ENCODE measurements around the gene TACR2. TPM values are rescaled to one million over a fixed set of nuclear protein-coding genes. Genes with fewer than 3 reads are reported as not detected.

Gene TACR2
- total and polyA plus RNA-seq, 7 experiments from 2014 or later: 0.44 to 0.47 TPM; not detected in 5

GRCh38 chr10:69422676-69423075 is 6.0 kb upstream of the TACR2 start:
- ATAC-seq (no peak), DNase-seq (no peak)
- H3K9me3 ChIP-seq (ENCODE audit: control insufficient read depth in 2 of 3, low read length in 3 of 3): no peaks in the 10 kb centered on the region
- no peaks in the 10 kb centered on the region for H3K27me3 ChIP-seq (ENCODE audit: control insufficient read depth in 2 of 2, insufficient read depth in 2 of 2, low read length in 2 of 2)
- peaks cover 0 to 7% (median 0%) of the 10 kb centered on the region in 5 donors for H3K27me3 Mint-ChIP-seq
- ChIA-PET CTCF (interaction anchor here (0.6 to 1.9 kb wide), 3 partner anchors 11 to 93 kb away, joined by 3 to 5 read pairs (median 3); no protein-coding TSS in a partner anchor), POLR2A (interaction anchor here (0.8 to 4.2 kb wide), 3 partner anchors 12 to 93 kb away, joined by 3 to 13 read pairs (median 5); no protein-coding TSS in a partner anchor)
- peak overlapping the region in 2 of 9 donors; percentile 64 to 80 for H3K27ac Mint-ChIP-seq
- H3K36me3 Mint-ChIP-seq: no peaks in the 10 kb centered on the region
- intact Hi-C loops (cut with micrococcal nuclease): no loop called here
- no peak overlapping the region for H3K27ac ChIP-seq (ENCODE audit: low read depth, low read length)
- H3K4me3 Mint-ChIP-seq: no peak overlapping the region
- no peak overlapping the region for H3K4me3 ChIP-seq (ENCODE audit: low read length)
- H3K4me1 Mint-ChIP-seq: peaks cover 34 to 57% (median 49%) of the 10 kb centered on the region in 7 donors
- H3K9me3 Mint-ChIP-seq: no peaks in the 10 kb centered on the region
- H3K36me3 ChIP-seq (ENCODE audit: control insufficient read depth in 2 of 3, insufficient read depth in 3 of 3, low read length in 3 of 3): no peaks in the 10 kb centered on the region
- peaks cover 29 to 46% of the 10 kb centered on the region in 2 donors for H3K4me1 ChIP-seq (ENCODE audit: control insufficient read depth in 2 of 2, insufficient read depth in 2 of 2, low read length in 2 of 2)

GRCh38 chr10:69421611-69422308 is 5.0 kb upstream of the TACR2 start:
- Histone ChIP-seq H3K4me1 (ENCODE audit: control insufficient read depth in 2 of 2, insufficient read depth in 2 of 2, low read length in 2 of 2) (peaks cover 28 to 45% of the 10 kb centered on the region in 2 donors), H3K36me3 (ENCODE audit: control insufficient read depth in 2 of 3, insufficient read depth in 3 of 3, low read length in 3 of 3) (no peaks in the 10 kb centered on the region), H3K4me3 (ENCODE audit: low read length) (no peak overlapping the region), H3K27ac (ENCODE audit: low read depth, low read length) (no peak overlapping the region), H3K9me3 (ENCODE audit: control insufficient read depth in 2 of 3, low read length in 3 of 3) (no peaks in the 10 kb centered on the region), H3K27me3 (ENCODE audit: control insufficient read depth in 2 of 2, insufficient read depth in 2 of 2, low read length in 2 of 2) (no peaks in the 10 kb centered on the region)
- H3K36me3 Mint-ChIP-seq: no peaks in the 10 kb centered on the region
- H3K9me3 Mint-ChIP-seq: no peaks in the 10 kb centered on the region
- peaks cover 0 to 7% (median 0%) of the 10 kb centered on the region in 5 donors for H3K27me3 Mint-ChIP-seq
- ATAC-seq: no peak
- intact Hi-C loops (cut with micrococcal nuclease): no loop called here
- H3K4me1 Mint-ChIP-seq: peaks cover 29 to 48% (median 43%) of the 10 kb centered on the region in 7 donors
- DNase-seq: no peak
- H3K4me3 Mint-ChIP-seq: peak overlapping the region in 1 of 10 donors; percentile 43
- POLR2A ChIA-PET: interaction anchor here (4.2 kb wide), 1 partner anchor 11 kb away, joined by 13 read pairs; no protein-coding TSS in a partner anchor
- CTCF ChIA-PET: interaction anchor here (0.6 kb wide), 1 partner anchor 94 kb away, joined by 3 read pairs; no protein-coding TSS in a partner anchor
- H3K27ac Mint-ChIP-seq: peak overlapping the region in 4 of 9 donors; percentile 13 to 78 (median 64)

- Mint-ChIP-seq H3K27ac (no peak overlapping the region), H3K36me3 (no peaks in the 10 kb centered on the region), H3K4me1 (peaks cover 14 to 27% (median 23%) of the 10 kb centered on the region in 7 donors), H3K9me3 (no peaks in the 10 kb centered on the region), H3K27me3 (peaks cover 0 to 7% (median 0%) of the 10 kb centered on the region in 5 donors), H3K4me3 (no peak overlapping the region)
- DNase-seq (no peak), ATAC-seq (no peak)
- Histone ChIP-seq H3K4me3 (ENCODE audit: low read length) (no peak overlapping the region), H3K9me3 (ENCODE audit: control insufficient read depth in 2 of 3, low read length in 3 of 3) (no peaks in the 10 kb centered on the region), H3K27ac (ENCODE audit: low read depth, low read length) (no peak overlapping the region), H3K4me1 (ENCODE audit: control insufficient read depth in 2 of 2, insufficient read depth in 2 of 2, low read length in 2 of 2) (peaks cover 8 to 25% of the 10 kb centered on the region in 2 donors), H3K36me3 (ENCODE audit: control insufficient read depth in 2 of 3, insufficient read depth in 3 of 3, low read length in 3 of 3) (no peaks in the 10 kb centered on the region), H3K27me3 (ENCODE audit: control insufficient read depth in 2 of 2, insufficient read depth in 2 of 2, low read length in 2 of 2) (no peaks in the 10 kb centered on the region)
- ChIA-PET POLR2A (no interaction called here), CTCF (no interaction called here)
- intact Hi-C loops (cut with micrococcal nuclease): no loop called here
Measured at GRCh38 chr10:69419744-69420126, 3.0 kb upstream of the TACR2 start.

- no peaks in the 10 kb centered on the region for H3K9me3 ChIP-seq (ENCODE audit: control insufficient read depth in 2 of 3, low read length in 3 of 3)
- POLR2A ChIA-PET: no interaction called here
- no peak overlapping the region for H3K4me3 ChIP-seq (ENCODE audit: low read length)
Measured at GRCh38 chr10:69419096-69419743, 2.5 kb upstream of the TACR2 start.

GRCh38 chr10:69418052-69418752 is 1.5 kb upstream of the TACR2 start:
- H3K4me3 ChIP-seq (ENCODE audit: low read length): no peak overlapping the region
- intact Hi-C loops (cut with micrococcal nuclease): no loop called here
- H3K4me1 ChIP-seq (ENCODE audit: control insufficient read depth in 2 of 2, insufficient read depth in 2 of 2, low read length in 2 of 2): peaks cover 0 to 10% of the 10 kb centered on the region in 2 donors
- no peak for DNase-seq
- no peaks in the 10 kb centered on the region for H3K27me3 ChIP-seq (ENCODE audit: control insufficient read depth in 2 of 2, insufficient read depth in 2 of 2, low read length in 2 of 2)
- Mint-ChIP-seq H3K4me1 (peaks cover 7 to 14% (median 10%) of the 10 kb centered on the region in 7 donors), H3K27ac (peak overlapping the region in 1 of 9 donors; percentile 57), H3K4me3 (no peak overlapping the region), H3K27me3 (peaks cover 0 to 7% (median 0%) of the 10 kb centered on the region in 5 donors), H3K36me3 (no peaks in the 10 kb centered on the region), H3K9me3 (no peaks in the 10 kb centered on the region)
- ChIA-PET POLR2A (no interaction called here), CTCF (interaction anchor here (0.6 to 1.4 kb wide), 4 partner anchors 10 to 217 kb away, joined by 3 to 5 read pairs (median 3); no protein-coding TSS in a partner anchor)
- no peaks in the 10 kb centered on the region for H3K9me3 ChIP-seq (ENCODE audit: control insufficient read depth in 2 of 3, low read length in 3 of 3)
- H3K36me3 ChIP-seq (ENCODE audit: control insufficient read depth in 2 of 3, insufficient read depth in 3 of 3, low read length in 3 of 3): no peaks in the 10 kb centered on the region
- no peak for ATAC-seq
- no peak overlapping the region for H3K27ac ChIP-seq (ENCODE audit: low read depth, low read length)

More at GRCh38 chr10:69419096-69419743, 2.5 kb upstream of the TACR2 start:
- CTCF ChIA-PET: interaction anchor here (0.9 to 1.1 kb wide), 2 partner anchors 96 to 216 kb away, joined by 3 read pairs; no protein-coding TSS in a partner anchor
- Mint-ChIP-seq H3K27ac (no peak overlapping the region), H3K36me3 (no peaks in the 10 kb centered on the region), H3K4me3 (no peak overlapping the region), H3K4me1 (peaks cover 11 to 22% (median 18%) of the 10 kb centered on the region in 7 donors), H3K27me3 (peaks cover 0 to 7% (median 0%) of the 10 kb centered on the region in 5 donors), H3K9me3 (no peaks in the 10 kb centered on the region)
- no peak for DNase-seq
- Histone ChIP-seq H3K36me3 (ENCODE audit: control insufficient read depth in 2 of 3, insufficient read depth in 3 of 3, low read length in 3 of 3) (no peaks in the 10 kb centered on the region), H3K27me3 (ENCODE audit: control insufficient read depth in 2 of 2, insufficient read depth in 2 of 2, low read length in 2 of 2) (no peaks in the 10 kb centered on the region), H3K4me1 (ENCODE audit: control insufficient read depth in 2 of 2, insufficient read depth in 2 of 2, low read length in 2 of 2) (peaks cover 7 to 19% of the 10 kb centered on the region in 2 donors), H3K27ac (ENCODE audit: low read depth, low read length) (no peak overlapping the region)
- intact Hi-C loops (cut with micrococcal nuclease): no loop called here
- no peak for ATAC-seq

- ChIA-PET POLR2A (no interaction called here), CTCF (interaction anchor here (1.4 kb wide), 1 partner anchor 10 kb away, joined by 5 read pairs; no protein-coding TSS in a partner anchor)
- peak overlapping the region in 1 of 9 donors; percentile 57 for H3K27ac Mint-ChIP-seq
- ATAC-seq (no peak), DNase-seq (no peak)
- H3K4me1 Mint-ChIP-seq: peaks cover 6 to 14% (median 10%) of the 10 kb centered on the region in 7 donors
- Histone ChIP-seq H3K36me3 (ENCODE audit: control insufficient read depth in 2 of 3, insufficient read depth in 3 of 3, low read length in 3 of 3) (no peaks in the 10 kb centered on the region), H3K4me1 (ENCODE audit: control insufficient read depth in 2 of 2, insufficient read depth in 2 of 2, low read length in 2 of 2) (peaks cover 0 to 8% of the 10 kb centered on the region in 2 donors), H3K9me3 (ENCODE audit: control insufficient read depth in 2 of 3, low read length in 3 of 3) (no peaks in the 10 kb centered on the region), H3K27me3 (ENCODE audit: control insufficient read depth in 2 of 2, insufficient read depth in 2 of 2, low read length in 2 of 2) (no peaks in the 10 kb centered on the region), H3K27ac (ENCODE audit: low read depth, low read length) (no peak overlapping the region), H3K4me3 (ENCODE audit: low read length) (no peak overlapping the region)
- intact Hi-C loops (cut with micrococcal nuclease): no loop called here
- H3K9me3 Mint-ChIP-seq: no peaks in the 10 kb centered on the region
- peaks cover 0 to 7% (median 0%) of the 10 kb centered on the region in 5 donors for H3K27me3 Mint-ChIP-seq
- no peak overlapping the region for H3K4me3 Mint-ChIP-seq
- no peaks in the 10 kb centered on the region for H3K36me3 Mint-ChIP-seq
Measured at GRCh38 chr10:69417542-69417941, 824 bp upstream of the TACR2 start.
